ENCODE data around the gene GSTP1.

Gene GSTP1

DNA sequence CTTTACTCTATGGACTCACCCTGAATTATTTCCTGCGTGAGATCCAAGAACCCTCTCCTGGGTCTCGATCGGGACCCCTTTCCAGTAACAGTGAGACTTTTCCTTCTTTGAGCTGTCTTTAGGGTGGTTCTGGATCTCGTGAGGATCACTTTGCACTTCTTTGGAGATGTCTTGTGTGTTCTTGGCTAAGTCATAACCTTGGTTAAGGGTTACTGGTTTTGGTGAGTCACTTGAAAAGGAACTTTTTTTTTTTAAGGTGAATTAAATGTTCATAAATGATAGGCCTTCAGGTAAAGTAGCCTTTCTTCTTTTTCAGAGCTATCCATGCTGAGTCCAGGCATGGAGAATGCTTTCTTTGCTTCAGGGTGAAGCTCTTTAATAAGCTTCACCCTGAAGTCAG lies 19.4 kb upstream of the GSTP1 start:
- H3K4me3 ChIP-seq (ENCODE audit: low read depth, low read length) = no peak overlapping the region
- TF ChIP-seq CTCF (IDR thresholded peaks at IDR 0.05; ENCODE audit: borderline replicate concordance, insufficient read depth, low read depth, low read length) = no peak

DNA sequence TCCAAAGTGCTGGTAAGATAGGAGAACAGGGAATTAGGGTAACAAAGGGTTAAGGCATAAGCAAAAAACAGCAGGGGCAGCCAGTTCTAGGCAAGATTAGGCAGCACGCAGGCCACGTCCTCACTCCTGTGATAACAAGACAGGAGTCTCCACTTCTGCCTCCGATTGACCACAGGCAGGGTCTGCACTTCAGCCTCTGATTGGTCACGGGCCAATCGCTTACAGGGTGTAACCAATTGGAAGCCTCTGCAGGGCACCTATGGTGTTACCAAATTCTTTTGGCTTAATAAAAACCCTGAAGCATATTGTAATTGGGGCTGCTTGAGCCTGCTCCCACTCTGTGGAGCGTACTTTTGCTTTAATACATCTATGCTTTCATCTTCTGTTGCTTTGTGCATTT lies 12.2 kb upstream of the GSTP1 start:
- no peak for TF ChIP-seq CTCF (IDR thresholded peaks at IDR 0.05; ENCODE audit: borderline replicate concordance, insufficient read depth, low read depth, low read length)
- no peak overlapping the region for H3K4me3 ChIP-seq (ENCODE audit: low read depth, low read length)

- H3K4me3 ChIP-seq (ENCODE audit: low read depth, low read length) = no peak overlapping the region
- no peak for TF ChIP-seq CTCF (IDR thresholded peaks at IDR 0.05; ENCODE audit: borderline replicate concordance, insufficient read depth, low read depth, low read length)
Measured at GRCh38 chr11:67572305-67572704, 11.3 kb upstream of the GSTP1 start.

GRCh38 chr11:67572747-67573419 lies 10.7 kb upstream of the GSTP1 start:
- peak; percentile 76 for TF ChIP-seq CTCF (IDR thresholded peaks at IDR 0.05; ENCODE audit: borderline replicate concordance, insufficient read depth, low read depth, low read length)
- no peak overlapping the region for H3K4me3 ChIP-seq (ENCODE audit: low read depth, low read length)

GRCh38 chr11:67574938-67575337 lies 8.7 kb upstream of the GSTP1 start:
- H3K4me3 ChIP-seq (ENCODE audit: low read depth, low read length) = no peak overlapping the region
- no peak for TF ChIP-seq CTCF (IDR thresholded peaks at IDR 0.05; ENCODE audit: borderline replicate concordance, insufficient read depth, low read depth, low read length)

DNA sequence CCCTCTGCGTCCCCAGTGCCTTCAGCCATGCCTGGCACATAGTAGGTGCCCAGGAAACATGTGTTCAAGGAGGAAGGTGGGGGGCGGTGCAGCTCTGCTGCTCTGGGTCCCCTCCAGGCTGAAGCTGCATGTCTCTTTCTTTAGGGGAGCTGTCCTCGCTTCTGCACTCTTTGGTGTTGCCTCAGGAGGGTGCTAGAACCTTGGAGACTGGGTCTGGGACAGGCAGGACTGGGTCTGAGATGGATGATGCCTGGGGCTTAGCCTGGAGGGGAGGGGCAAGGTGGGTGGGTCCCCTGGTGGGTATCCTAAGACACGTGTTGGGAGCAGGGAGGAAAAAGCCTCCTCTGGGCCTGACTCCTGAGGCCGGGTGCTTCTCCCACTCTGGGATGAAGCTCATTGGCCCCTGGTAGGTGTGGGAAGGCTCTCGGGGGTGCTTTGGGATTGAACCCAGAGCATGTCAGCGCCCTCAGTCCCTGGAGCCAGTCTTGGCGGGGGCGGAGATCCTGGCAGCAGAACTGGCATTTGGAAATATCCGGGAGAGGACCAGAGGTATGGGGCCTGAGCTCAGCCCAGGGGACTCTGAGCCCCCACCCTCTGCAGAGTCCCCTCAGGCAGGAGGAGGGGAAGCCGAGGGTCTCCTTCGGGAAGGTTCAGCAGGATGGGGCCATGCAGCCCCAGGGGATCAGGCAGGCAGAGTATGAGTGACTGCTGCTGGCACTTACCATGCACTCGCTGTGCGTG lies 6.7 kb upstream of the GSTP1 start:
- no peak overlapping the region for H3K4me3 ChIP-seq (ENCODE audit: low read depth, low read length)
- peak; percentile 38; the same call in 1 of the 2 replicates for TF ChIP-seq CTCF (IDR thresholded peaks at IDR 0.05; ENCODE audit: borderline replicate concordance, insufficient read depth, low read depth, low read length)

GRCh38 chr11:67577951-67578350 lies 5.7 kb upstream of the GSTP1 start:
- H3K4me3 ChIP-seq (ENCODE audit: low read depth, low read length) = no peak overlapping the region
- TF ChIP-seq CTCF (IDR thresholded peaks at IDR 0.05; ENCODE audit: borderline replicate concordance, insufficient read depth, low read depth, low read length) = no peak
